IMR-90 (cell line): ENCODE data around the gene CENPS. TPM values are rescaled to one million over a fixed set of nuclear protein-coding genes. Genes with fewer than 3 reads are reported as not detected.

Source experiments
- ATAC-seq: fragments of 200-7000 bp; cut with Tn5 transposase; 2 replicates; pipeline ENCODE4 v1.9.1; 2020; ENCODE audit warnings: low read depth, mild to moderate bottlenecking, moderate library complexity
- BruUV-seq: library from RNA; stranded (reverse); fragments of 400-500 nt; replicated peaks from 2 replicates; lab custom pipeline; 2021; lab: Mats Ljungman, UMichigan
- CTCF ChIA-PET: fragments of 300-600 bp; formaldehyde crosslinking; extraction: SDS; loops from one replicate; lab custom pipeline; 2021; ENCODE audit warnings: antibody characterized with exemption; lab: Yijun Ruan, JAX
- POLR2A ChIA-PET: fragments of 300-600 bp; sonication (Branson Sonifier 250); formaldehyde crosslinking; loops from one replicate; lab custom pipeline; 2022; ENCODE audit warnings: antibody characterized with exemption; ENCODE audit not compliant: unreplicated experiment; lab: Charles Lee
- DNase-seq: peaks from one replicate; pipeline ENCODE4 v3.0.0; 2013
- H2AFZ ChIP-seq: replicated peaks from 2 replicates; pipeline ENCODE3; 2013; ENCODE audit warnings: low read length, mild to moderate bottlenecking; ENCODE audit not compliant: poor library complexity
- H2AK5ac ChIP-seq: 2 replicates; pipeline ENCODE4 v1.6.1; 2013; ENCODE audit warnings: low read depth, low read length, inconsistent platforms
- H2AK9ac ChIP-seq: replicated peaks from 2 replicates; pipeline ENCODE3; 2013; ENCODE audit warnings: mild to moderate bottlenecking, low read depth, low read length, moderate library complexity; ENCODE audit not compliant: poor library complexity
- H2BK120ac ChIP-seq: 2 replicates; pipeline ENCODE4 v1.6.1; 2013; ENCODE audit warnings: low read depth, low read length, inconsistent platforms
- H2BK15ac ChIP-seq: 3 replicates; pipeline ENCODE4 v1.6.1; 2013; ENCODE audit warnings: low read depth, low read length, inconsistent platforms
- H2BK20ac ChIP-seq: 2 replicates; pipeline ENCODE4 v1.6.1; 2013; ENCODE audit warnings: low read depth, mild to moderate bottlenecking, inconsistent platforms, low read length, moderate library complexity
- H2BK5ac ChIP-seq: 2 replicates; pipeline ENCODE4 v1.6.1; 2013; ENCODE audit warnings: mild to moderate bottlenecking, low read depth, low read length, inconsistent platforms; ENCODE audit not compliant: poor library complexity, severe bottlenecking
- H3K14ac ChIP-seq: replicated peaks from 2 replicates; pipeline ENCODE4 v1.6.1; 2013; ENCODE audit warnings: low read depth, low read length, inconsistent platforms
- H3K18ac ChIP-seq: 2 replicates; pipeline ENCODE4 v1.6.1; 2013; ENCODE audit warnings: low read depth, low read length, control low read depth
- H3K23ac ChIP-seq: 2 replicates; pipeline ENCODE4 v1.6.1; 2013; ENCODE audit warnings: low read depth, low read length, inconsistent platforms
- H3K27ac ChIP-seq: 2 replicates; pipeline ENCODE4 v1.5.1; 2013; ENCODE audit warnings: mild to moderate bottlenecking, control low read depth, low read length; ENCODE audit not compliant: insufficient read depth
- H3K27me3 ChIP-seq: 2 replicates; pipeline ENCODE4 v1.6.1; 2013; ENCODE audit warnings: low read length; ENCODE audit not compliant: control insufficient read depth, insufficient read depth
- H3K36me3 ChIP-seq: 2 replicates; pipeline ENCODE4 v1.6.1; 2013; ENCODE audit warnings: low read length, mixed read lengths; ENCODE audit not compliant: control insufficient read depth, insufficient read depth
- H3K4ac ChIP-seq: 2 replicates; pipeline ENCODE4 v1.6.1; 2013; ENCODE audit warnings: low read depth, low read length, inconsistent platforms
- H3K4me1 ChIP-seq: 2 replicates; pipeline ENCODE4 v1.6.1; 2013; ENCODE audit warnings: low read length, mixed read lengths; ENCODE audit not compliant: control insufficient read depth, insufficient read depth
- H3K4me2 ChIP-seq: 2 replicates; pipeline ENCODE4 v1.6.1; 2013; ENCODE audit warnings: low read depth, mild to moderate bottlenecking, control low read depth, low read length, moderate library complexity
- H3K4me3 ChIP-seq: 2 replicates; pipeline ENCODE4 v1.5.1; 2013; ENCODE audit warnings: low read depth, mild to moderate bottlenecking, control low read depth, low read length, moderate library complexity; ENCODE audit not compliant: insufficient read depth
- H3K56ac ChIP-seq: 2 replicates; pipeline ENCODE4 v1.6.1; 2013; ENCODE audit warnings: low read length, inconsistent platforms; ENCODE audit not compliant: insufficient read depth; ENCODE audit errors: extremely low read depth
- H3K79me1 ChIP-seq, 2 experiments: 2 replicates each; pipeline ENCODE4 v1.6.1; 2013; ENCODE audit warnings: low read length in 2 of 2, inconsistent platforms in 1 of 2, low read depth in 1 of 2
- H3K9ac ChIP-seq: 2 replicates; pipeline ENCODE4 v1.6.1; 2013; ENCODE audit warnings: low read depth, low read length, control low read depth
- H3K9me1 ChIP-seq: 2 replicates; pipeline ENCODE4 v1.6.1; 2013; ENCODE audit warnings: low read length, inconsistent platforms; ENCODE audit not compliant: insufficient read depth
- H3K9me3 ChIP-seq: 2 replicates; pipeline ENCODE4 v1.6.1; 2013; ENCODE audit warnings: low read length; ENCODE audit not compliant: control insufficient read depth, insufficient read depth
- H4K20me1 ChIP-seq: 2 replicates; pipeline ENCODE4 v1.6.1; 2013; ENCODE audit warnings: low read length, inconsistent platforms; ENCODE audit not compliant: insufficient read depth
- H4K5ac ChIP-seq: 2 replicates; pipeline ENCODE4 v1.6.1; 2013; ENCODE audit warnings: mild to moderate bottlenecking, low read depth, low read length, control low read depth
- H4K8ac ChIP-seq, 2 experiments: 2 replicates each; pipeline ENCODE4 v1.6.1; 2013; ENCODE audit warnings: low read depth in 2 of 2, low read length in 2 of 2, control low read depth in 1 of 2, inconsistent platforms in 1 of 2
- H4K91ac ChIP-seq: 2 replicates; pipeline ENCODE4 v1.6.1; 2013; ENCODE audit warnings: low read depth, low read length, inconsistent platforms; ENCODE audit not compliant: insufficient read depth
- BHLHE40 ChIP-seq: fragments of 150-350 bp; IDR thresholded peaks from 2 replicates; pipeline ENCODE4 v1.6.1; 2016; ENCODE audit warnings: mild to moderate bottlenecking, low read depth, low read length
- CEBPB ChIP-seq: IDR thresholded peaks from 2 replicates; pipeline ENCODE4 v1.6.1; 2012; ENCODE audit warnings: low read depth, low read length, improper control_type of control experiment
- CHD1 ChIP-seq: IDR thresholded peaks from 2 replicates; pipeline ENCODE4 v1.6.1; 2012; ENCODE audit warnings: low read depth, low read length, improper control_type of control experiment
- CTCF ChIP-seq: conservative IDR thresholded peaks from 2 replicates; pipeline ENCODE4 v1.5.1; 2012; ENCODE audit warnings: mild to moderate bottlenecking, low read depth, low read length, improper control_type of control experiment
- ELK1 ChIP-seq: fragments of 150-350 bp; IDR thresholded peaks from 2 replicates; pipeline ENCODE4 v1.6.1; 2016; ENCODE audit warnings: low read depth, mild to moderate bottlenecking, low read length, moderate library complexity, borderline replicate concordance
- FOS ChIP-seq: fragments of 150-350 bp; IDR thresholded peaks from 2 replicates; pipeline ENCODE4 v1.6.1; 2016; ENCODE audit warnings: low read depth, low read length
- MAFK ChIP-seq: IDR thresholded peaks from 2 replicates; pipeline ENCODE4 v1.6.1; 2012; ENCODE audit warnings: low read depth, low read length, improper control_type of control experiment
- MAZ ChIP-seq: IDR thresholded peaks from 2 replicates; pipeline ENCODE4 v1.6.1; 2012; ENCODE audit warnings: low read depth, mild to moderate bottlenecking, low read length, improper control_type of control experiment, moderate library complexity, borderline replicate concordance
- MXI1 ChIP-seq: IDR thresholded peaks from 2 replicates; pipeline ENCODE4 v1.6.1; 2012; ENCODE audit warnings: low read depth, mild to moderate bottlenecking, low read length, moderate library complexity, borderline replicate concordance
- NFE2L2 ChIP-seq: fragments of 150-350 bp; IDR thresholded peaks from 2 replicates; pipeline ENCODE4 v1.6.1; 2016; ENCODE audit warnings: low read depth, mild to moderate bottlenecking, low read length
- POLR2A ChIP-seq: IDR thresholded peaks from 2 replicates; pipeline ENCODE4 v1.6.1; 2012; ENCODE audit warnings: mild to moderate bottlenecking, low read depth, low read length
- RAD21 ChIP-seq: IDR thresholded peaks from 2 replicates; pipeline ENCODE4 v1.6.1; 2012; ENCODE audit warnings: low read length, improper control_type of control experiment
- RCOR1 ChIP-seq: IDR thresholded peaks from 2 replicates; pipeline ENCODE4 v1.6.1; 2012; ENCODE audit warnings: mild to moderate bottlenecking, low read length, improper control_type of control experiment; ENCODE audit not compliant: insufficient replicate concordance
- RFX5 ChIP-seq: IDR thresholded peaks from 2 replicates; pipeline ENCODE4 v1.8.0; 2012; ENCODE audit warnings: low read depth, mild to moderate bottlenecking, low read length, moderate library complexity
- SMC3 ChIP-seq: fragments of 150-350 bp; IDR thresholded peaks from 2 replicates; pipeline ENCODE4 v1.6.1; 2016; ENCODE audit warnings: low read depth, mild to moderate bottlenecking, antibody characterized with exemption, low read length, moderate library complexity
- USF2 ChIP-seq: fragments of 150-350 bp; IDR thresholded peaks from 2 replicates; pipeline ENCODE4 v1.6.1; 2017; ENCODE audit warnings: mild to moderate bottlenecking, antibody characterized with exemption, low read length, low read depth
- WGBS, 2 experiments: methylation state at CpG; one replicate each; pipeline versions ENCODE4 v1.1.5 to v1.1.7; 2013; ENCODE audit warnings: missing lambda C conversion rate in 2 of 2; ENCODE audit not compliant: insufficient read length in 1 of 2; ENCODE audit errors: extremely low coverage in 2 of 2; 5-methylcytosine and 5-hydroxymethylcytosine counted together
- dilution Hi-C: fragments of 300-500 bp; cut with HindIII; formaldehyde crosslinking; loops from one replicate; pipeline ENCODE4 v1.14.3; 2018; ENCODE audit warnings: low sequenced_read_pairs; ENCODE audit not compliant: unreplicated experiment
- in situ Hi-C: fragments of 300-500 bp; cut with MboI; formaldehyde crosslinking; loops from 3 replicates; pipeline ENCODE4 v1.14.3; 2019; ENCODE audit warnings: low sequenced_read_pairs, inconsistent platforms, mixed read lengths
- intact Hi-C: fragments of 100-400 bp; cut with micrococcal nuclease; formaldehyde crosslinking; loops from 2 replicates; pipeline ENCODE4 v1.10.0; 2022
- polyA plus RNA-seq, 3 experiments: library from polyadenylated mRNA; depleted of rRNA; stranded (reverse); fragments of >200 nt; gene quantifications; 2 replicates each; pipeline ENCODE4 v1.2.3, GENCODE V29; 2012; ENCODE audit warnings: low replicate concordance in 1 of 3
- total RNA-seq: library from RNA; depleted of rRNA; stranded (reverse); fragments of >200 nt; gene quantifications from 2 replicates; pipeline ENCODE4 v1.2.3, GENCODE V29; 2012

The CENPS gene
- total and polyA plus RNA-seq, 2 of the 4 experiments (the other 2 are of a cell fraction), result 9.9 to 12.3 TPM

GRCh38 chr1:10424651-10425050 lies 5.6 kb upstream of the CENPS start:
- dilution Hi-C loops, result no loop called here
- Histone ChIP-seq H2BK120ac (no peak overlapping the region), H4K8ac (no peak overlapping the region), H3K56ac (no peak overlapping the region), H3K9ac (no peak overlapping the region), H3K27me3 (no peaks in the 10 kb centered on the region), H3K79me1 (peaks cover 0 to 3% of the 10 kb centered on the region in 2 experiments; a peak in 1 of 4 replicates), H3K36me3 (peaks cover 13% of the 10 kb centered on the region), H4K20me1 (no peaks in the 10 kb centered on the region), H2BK5ac (no peak overlapping the region), H4K91ac (no peak overlapping the region), H4K5ac (no peak overlapping the region), H3K9me3 (no peaks in the 10 kb centered on the region), H2AFZ (no peak overlapping the region), H3K4ac (no peak overlapping the region), H3K4me3 (no peak overlapping the region), H2AK9ac (no peak overlapping the region), H3K4me2 (no peak overlapping the region), H3K14ac (no peak overlapping the region), H3K4me1 (no peaks in the 10 kb centered on the region; the same call in 1 of the 2 replicates), H2AK5ac (no peak overlapping the region; the same call in 1 of the 2 replicates), H2BK15ac (no peak overlapping the region), H2BK20ac (no peak overlapping the region), H3K27ac (no peak overlapping the region), H3K23ac (no peak overlapping the region), H3K9me1 (no peaks in the 10 kb centered on the region), H3K18ac (no peak overlapping the region)
- ATAC-seq (no peak), DNase-seq (no peak)
- ChIA-PET CTCF (no interaction called here), POLR2A (no interaction called here)
- in situ Hi-C loops, result no loop called here
- WGBS, 2 experiments, result no CpG with 5 or more reads among the region's 8 CpGs
- BruUV-seq, result no TSS peak
- TF ChIP-seq POLR2A (no peak), ELK1 (no peak), RFX5 (no peak), CHD1 (no peak), CTCF (no peak), FOS (no peak), BHLHE40 (no peak), MXI1 (no peak), MAFK (no peak), NFE2L2 (no peak), CEBPB (no peak), SMC3 (no peak), RAD21 (no peak), MAZ (no peak), USF2 (no peak), RCOR1 (no peak)
- intact Hi-C loops, result loop anchor here (1.0 to 10.0 kb wide), 2 partner anchors 47 to 390 kb away; partner anchors contain the start of gene UBE4B
